H9 (cell line): ENCODE measurements around the gene FBXL2. TPM values are rescaled to one million over a fixed set of nuclear protein-coding genes. Genes with fewer than 3 reads are reported as not detected.

ENCODE experiments used
- DNase-seq: peaks from one replicate; pipeline ENCODE4 v3.0.0-alpha.2; 2017
- H2AFZ ChIP-seq: one replicate; pipeline ENCODE4 v1.6.1; 2013; ENCODE audit warnings: mild to moderate bottlenecking, low read length, control low read depth, moderate library complexity
- H2AK5ac ChIP-seq: 2 replicates; pipeline ENCODE4 v1.6.1; 2013; ENCODE audit warnings: low read length, control low read depth, mixed read lengths; ENCODE audit not compliant: insufficient read length
- H2BK120ac ChIP-seq: one replicate; pipeline ENCODE4 v1.6.1; 2013; ENCODE audit warnings: low read depth, mild to moderate bottlenecking, low read length, control low read depth, inconsistent platforms; ENCODE audit not compliant: poor library complexity, severe bottlenecking
- H2BK12ac ChIP-seq: 2 replicates; pipeline ENCODE4 v1.6.1; 2013; ENCODE audit warnings: low read length, control low read depth, mixed read lengths, low read depth; ENCODE audit not compliant: insufficient read length
- H2BK15ac ChIP-seq: 2 replicates; pipeline ENCODE4 v1.6.1; 2013; ENCODE audit warnings: low read depth, low read length, control low read depth
- H2BK20ac ChIP-seq: one replicate; pipeline ENCODE4 v1.6.1; 2013; ENCODE audit warnings: low read depth, mild to moderate bottlenecking, low read length, control low read depth, inconsistent platforms; ENCODE audit not compliant: poor library complexity, severe bottlenecking
- H2BK5ac ChIP-seq: 2 replicates; pipeline ENCODE4 v1.6.1; 2013; ENCODE audit warnings: low read length, control low read depth, mixed read lengths; ENCODE audit not compliant: insufficient read length
- H3K14ac ChIP-seq: 2 replicates; pipeline ENCODE4 v1.6.1; 2013; ENCODE audit warnings: low read length, control low read depth; ENCODE audit not compliant: insufficient read depth
- H3K18ac ChIP-seq: 2 replicates; pipeline ENCODE4 v1.6.1; 2013; ENCODE audit warnings: low read depth, mild to moderate bottlenecking, mixed read lengths, low read length, control low read depth; ENCODE audit not compliant: insufficient read length
- H3K23ac ChIP-seq: 2 replicates; pipeline ENCODE4 v1.6.1; 2013; ENCODE audit warnings: low read length, control low read depth, mixed read lengths, low read depth; ENCODE audit not compliant: insufficient read length
- H3K23me2 ChIP-seq: 2 replicates; pipeline ENCODE4 v1.6.1; 2013; ENCODE audit warnings: low read depth, mild to moderate bottlenecking, mixed read lengths, low read length, control low read depth; ENCODE audit not compliant: insufficient read length, poor library complexity, severe bottlenecking
- H3K27ac ChIP-seq: 2 replicates; pipeline ENCODE4 v1.5.1; 2013; ENCODE audit warnings: low read length, control low read depth, mixed read lengths, low read depth; ENCODE audit not compliant: insufficient read length
- H3K27me3 ChIP-seq: 2 replicates; pipeline ENCODE4 v1.6.1; 2013; ENCODE audit warnings: low read length, control low read depth, inconsistent platforms; ENCODE audit not compliant: insufficient read depth
- H3K4ac ChIP-seq: 2 replicates; pipeline ENCODE4 v1.6.1; 2013; ENCODE audit warnings: low read depth, mild to moderate bottlenecking, control low read depth, inconsistent platforms, low read length, moderate library complexity
- H3K4me1 ChIP-seq: 2 replicates; pipeline ENCODE4 v1.6.1; 2013; ENCODE audit warnings: low read length, control low read depth, inconsistent platforms; ENCODE audit not compliant: insufficient read depth
- H3K4me2 ChIP-seq: 2 replicates; pipeline ENCODE4 v1.6.1; 2013; ENCODE audit warnings: low read length, control low read depth, mixed read lengths; ENCODE audit not compliant: insufficient read length, insufficient read depth
- H3K56ac ChIP-seq: 2 replicates; pipeline ENCODE4 v1.6.1; 2013; ENCODE audit warnings: low read depth, mild to moderate bottlenecking, mixed read lengths, low read length, control low read depth; ENCODE audit not compliant: insufficient read length
- H3K79me1 ChIP-seq: 2 replicates; pipeline ENCODE4 v1.6.1; 2013; ENCODE audit warnings: low read depth, mild to moderate bottlenecking, moderate library complexity, low read length, control low read depth, inconsistent platforms; ENCODE audit not compliant: insufficient read depth, poor library complexity, severe bottlenecking
- H3K79me2 ChIP-seq: 2 replicates; pipeline ENCODE4 v1.6.1; 2013; ENCODE audit warnings: low read length, control low read depth, inconsistent platforms; ENCODE audit not compliant: insufficient read depth
- H3K9ac ChIP-seq: 2 replicates; pipeline ENCODE4 v1.6.1; 2013; ENCODE audit warnings: low read length, control low read depth, mixed read lengths; ENCODE audit not compliant: insufficient read length; ENCODE audit errors: extremely low read depth
- H3K9me3 ChIP-seq: one replicate; pipeline ENCODE4 v1.6.1; 2013; ENCODE audit warnings: low read depth, low read length, inconsistent platforms; ENCODE audit not compliant: control insufficient read depth
- H3T11ph ChIP-seq: one replicate; pipeline ENCODE4 v1.6.1; 2013; ENCODE audit warnings: mild to moderate bottlenecking, low read length, control low read depth, inconsistent platforms
- H4K20me1 ChIP-seq: one replicate; pipeline ENCODE4 v1.6.1; 2013; ENCODE audit not compliant: control insufficient read depth, insufficient read length, insufficient read depth
- H4K5ac ChIP-seq: 2 replicates; pipeline ENCODE4 v1.6.1; 2013; ENCODE audit warnings: low read depth, mild to moderate bottlenecking, mixed read lengths, low read length, control low read depth; ENCODE audit not compliant: insufficient read length
- H4K8ac ChIP-seq: replicated peaks from 2 replicates; pipeline ENCODE4 v1.6.1; 2013; ENCODE audit warnings: low read length, control low read depth, mixed read lengths, low read depth; ENCODE audit not compliant: insufficient read length
- H4K91ac ChIP-seq: 2 replicates; pipeline ENCODE4 v1.6.1; 2013; ENCODE audit warnings: low read depth, mild to moderate bottlenecking, moderate library complexity, mixed read lengths, low read length, control low read depth; ENCODE audit not compliant: insufficient read length
- H3K27ac Mint-ChIP-seq, 3 experiments: 2 replicates in 2 of 3; 3 replicates in 1 of 3; pipeline ENCODE4 v1.8.0; 2020 to 2021; ENCODE audit warnings: mixed read lengths in 3 of 3, mild to moderate bottlenecking in 1 of 3, moderate library complexity in 1 of 3
- H3K27me3 Mint-ChIP-seq: 2 replicates; pipeline ENCODE4 v1.8.0; 2021; ENCODE audit warnings: low read depth, mild to moderate bottlenecking, moderate library complexity, mixed read lengths
- H3K36me3 Mint-ChIP-seq, 3 experiments: 2 replicates in 2 of 3; 3 replicates in 1 of 3; pipeline ENCODE4 v1.8.0; 2020 to 2021; ENCODE audit warnings: low read depth in 3 of 3, mixed read lengths in 3 of 3; ENCODE audit not compliant: insufficient read depth in 1 of 3
- H3K4me1 Mint-ChIP-seq, 2 experiments: 2 replicates each; pipeline ENCODE4 v1.8.0; 2020; ENCODE audit warnings: mixed read lengths in 2 of 2
- H3K4me3 Mint-ChIP-seq, 2 experiments: 2 replicates in 1 of 2; 3 replicates in 1 of 2; pipeline ENCODE4 v1.8.0; 2020 to 2021; ENCODE audit warnings: mild to moderate bottlenecking in 2 of 2, mixed read lengths in 2 of 2, moderate library complexity in 1 of 2
- H3K9me3 Mint-ChIP-seq, 2 experiments: 2 replicates in 1 of 2; 3 replicates in 1 of 2; pipeline ENCODE4 v1.8.0; 2020; ENCODE audit warnings: mild to moderate bottlenecking in 2 of 2, mixed read lengths in 2 of 2, moderate library complexity in 1 of 2
- WGBS: extraction: QIAGEN DNeasy Blood & Tissue Kit; methylation state at CpG from one replicate; pipeline ENCODE4 v1.1.7; 2013; ENCODE audit warnings: missing lambda C conversion rate, low lambda C conversion rate, mixed read lengths; ENCODE audit not compliant: insufficient read length; ENCODE audit errors: extremely low coverage; 5-methylcytosine and 5-hydroxymethylcytosine counted together
- total RNA-seq: library from RNA; stranded (reverse); gene quantifications from 2 replicates; pipeline ENCODE4 v1.2.1, GENCODE V29; 2021
- TF ChIP-seq, protein P1 (sequence below): fragments of 200-600 bp; sonication (generic); conservative IDR thresholded peaks from 3 replicates; pipeline ENCODE4 v1.8.0; 2021; ENCODE audit warnings: antibody characterized with exemption, mild to moderate bottlenecking

Gene FBXL2
- total RNA-seq, 1 experiment from 2014 or later: 2.7 TPM

DNA sequence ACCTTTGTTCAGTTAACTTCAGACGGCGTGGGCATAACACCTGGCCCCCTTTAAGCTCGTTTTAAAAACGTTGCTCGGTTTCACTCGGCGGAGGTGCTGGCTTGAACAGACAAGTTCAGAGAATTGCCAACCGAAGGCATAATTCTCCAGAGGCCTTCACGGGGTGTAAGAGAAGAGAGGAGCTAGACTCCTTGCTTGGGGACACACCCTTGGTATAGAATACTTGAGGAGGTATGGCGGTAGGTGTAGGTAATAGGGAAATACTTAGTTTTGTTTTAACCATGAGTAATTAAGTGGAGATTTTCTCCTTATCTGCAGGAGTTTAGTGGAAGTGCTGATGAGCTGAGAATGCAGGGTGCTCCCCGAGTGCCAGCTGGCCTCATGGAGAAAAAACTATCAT is 921 bp downstream of the FBXL2 start:
- Mint-ChIP-seq H3K4me1 (peaks cover 10% of the 10 kb centered on the region in 2 experiments), H3K9me3 (peaks cover 2 to 14% of the 10 kb centered on the region in 2 experiments; a peak in 3 of 5 replicates), H3K4me3 (peak overlapping the region; percentile 65 to 77), H3K27me3 (peaks cover 3% of the 10 kb centered on the region; the same call in 1 of the 2 replicates), H3K36me3 (peaks cover 0 to 2% (median 0%) of the 10 kb centered on the region in 3 experiments; a peak in 1 of 7 replicates), H3K27ac (no peak overlapping the region)
- H3K4me2 ChIP-seq: peak overlapping the region; percentile 25
- H2BK12ac ChIP-seq: no peak overlapping the region
- no peak overlapping the region for H3K23ac ChIP-seq
- H3K9me3 ChIP-seq: no peaks in the 10 kb centered on the region
- H2BK15ac ChIP-seq: no peak overlapping the region
- H3K9ac ChIP-seq: no peak overlapping the region
- no peak overlapping the region for H3K4ac ChIP-seq
- no CpG with 5 or more reads among the region's 11 CpGs for WGBS
- H3K27me3 ChIP-seq: no peaks in the 10 kb centered on the region
- no peaks in the 10 kb centered on the region for H4K20me1 ChIP-seq
- H4K91ac ChIP-seq: no peak overlapping the region
- no peak for DNase-seq
- no peak overlapping the region for H3K14ac ChIP-seq
- no peak overlapping the region for H4K8ac ChIP-seq
- H2BK20ac ChIP-seq: no peak overlapping the region
- H4K5ac ChIP-seq: no peak overlapping the region
- no peak overlapping the region for H2AK5ac ChIP-seq
- H3K4me1 ChIP-seq: no peaks in the 10 kb centered on the region
- no peak overlapping the region for H3K27ac ChIP-seq
- H2BK120ac ChIP-seq: no peak overlapping the region
- H3K18ac ChIP-seq: no peak overlapping the region
- TF ChIP-seq, protein P1, sequence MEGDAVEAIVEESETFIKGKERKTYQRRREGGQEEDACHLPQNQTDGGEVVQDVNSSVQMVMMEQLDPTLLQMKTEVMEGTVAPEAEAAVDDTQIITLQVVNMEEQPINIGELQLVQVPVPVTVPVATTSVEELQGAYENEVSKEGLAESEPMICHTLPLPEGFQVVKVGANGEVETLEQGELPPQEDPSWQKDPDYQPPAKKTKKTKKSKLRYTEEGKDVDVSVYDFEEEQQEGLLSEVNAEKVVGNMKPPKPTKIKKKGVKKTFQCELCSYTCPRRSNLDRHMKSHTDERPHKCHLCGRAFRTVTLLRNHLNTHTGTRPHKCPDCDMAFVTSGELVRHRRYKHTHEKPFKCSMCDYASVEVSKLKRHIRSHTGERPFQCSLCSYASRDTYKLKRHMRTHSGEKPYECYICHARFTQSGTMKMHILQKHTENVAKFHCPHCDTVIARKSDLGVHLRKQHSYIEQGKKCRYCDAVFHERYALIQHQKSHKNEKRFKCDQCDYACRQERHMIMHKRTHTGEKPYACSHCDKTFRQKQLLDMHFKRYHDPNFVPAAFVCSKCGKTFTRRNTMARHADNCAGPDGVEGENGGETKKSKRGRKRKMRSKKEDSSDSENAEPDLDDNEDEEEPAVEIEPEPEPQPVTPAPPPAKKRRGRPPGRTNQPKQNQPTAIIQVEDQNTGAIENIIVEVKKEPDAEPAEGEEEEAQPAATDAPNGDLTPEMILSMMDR: no peak
- no peak overlapping the region for H2BK5ac ChIP-seq
- H3K79me2 ChIP-seq: no peaks in the 10 kb centered on the region
- H3K56ac ChIP-seq: no peak overlapping the region
- H3K79me1 ChIP-seq: no peaks in the 10 kb centered on the region
- no peak overlapping the region for H3T11ph ChIP-seq
- no peak overlapping the region for H2AFZ ChIP-seq
- H3K23me2 ChIP-seq: no peaks in the 10 kb centered on the region
